ENCODE data around the gene PTCRA. TPM values are rescaled to one million over a fixed set of nuclear protein-coding genes. Genes with fewer than 3 reads are reported as not detected.

PTCRA gene
- total RNA-seq, 1 donor from 2014 or later: not detected

GRCh38 chr6:42968126-42968701 is 52.4 kb downstream of the PTCRA start:
- no peak for DNase-seq
- Histone ChIP-seq H3K9me3 (replicated peaks) (no peaks in the 10 kb centered on the region), H3K4me3 (no peak overlapping the region), H3K27me3 (ENCODE audit: low read depth) (no peaks in the 10 kb centered on the region), H3K36me3 (peaks cover 74% of the 10 kb centered on the region), H3K4me1 (peaks cover 11% of the 10 kb centered on the region), H3K27ac (replicated peaks) (no peak overlapping the region)
- TF ChIP-seq, protein P1, sequence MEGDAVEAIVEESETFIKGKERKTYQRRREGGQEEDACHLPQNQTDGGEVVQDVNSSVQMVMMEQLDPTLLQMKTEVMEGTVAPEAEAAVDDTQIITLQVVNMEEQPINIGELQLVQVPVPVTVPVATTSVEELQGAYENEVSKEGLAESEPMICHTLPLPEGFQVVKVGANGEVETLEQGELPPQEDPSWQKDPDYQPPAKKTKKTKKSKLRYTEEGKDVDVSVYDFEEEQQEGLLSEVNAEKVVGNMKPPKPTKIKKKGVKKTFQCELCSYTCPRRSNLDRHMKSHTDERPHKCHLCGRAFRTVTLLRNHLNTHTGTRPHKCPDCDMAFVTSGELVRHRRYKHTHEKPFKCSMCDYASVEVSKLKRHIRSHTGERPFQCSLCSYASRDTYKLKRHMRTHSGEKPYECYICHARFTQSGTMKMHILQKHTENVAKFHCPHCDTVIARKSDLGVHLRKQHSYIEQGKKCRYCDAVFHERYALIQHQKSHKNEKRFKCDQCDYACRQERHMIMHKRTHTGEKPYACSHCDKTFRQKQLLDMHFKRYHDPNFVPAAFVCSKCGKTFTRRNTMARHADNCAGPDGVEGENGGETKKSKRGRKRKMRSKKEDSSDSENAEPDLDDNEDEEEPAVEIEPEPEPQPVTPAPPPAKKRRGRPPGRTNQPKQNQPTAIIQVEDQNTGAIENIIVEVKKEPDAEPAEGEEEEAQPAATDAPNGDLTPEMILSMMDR (IDR thresholded peaks at IDR 0.05; ENCODE audit: borderline replicate concordance): no peak
- intact Hi-C loops (cut with micrococcal nuclease): no loop called here

- Histone ChIP-seq H3K27me3 (ENCODE audit: low read depth) (no peaks in the 10 kb centered on the region), H3K27ac (replicated peaks) (no peak overlapping the region), H3K9me3 (replicated peaks) (no peaks in the 10 kb centered on the region), H3K4me1 (peaks cover 11% of the 10 kb centered on the region), H3K4me3 (no peak overlapping the region), H3K36me3 (peaks cover 71% of the 10 kb centered on the region)
- TF ChIP-seq, protein P1 (IDR thresholded peaks at IDR 0.05; ENCODE audit: borderline replicate concordance): no peak
- no peak for DNase-seq
- intact Hi-C loops (cut with micrococcal nuclease): no loop called here
These were observed 52.9 kb downstream of the PTCRA start for GRCh38 chr6:42968783-42969182.

DNA sequence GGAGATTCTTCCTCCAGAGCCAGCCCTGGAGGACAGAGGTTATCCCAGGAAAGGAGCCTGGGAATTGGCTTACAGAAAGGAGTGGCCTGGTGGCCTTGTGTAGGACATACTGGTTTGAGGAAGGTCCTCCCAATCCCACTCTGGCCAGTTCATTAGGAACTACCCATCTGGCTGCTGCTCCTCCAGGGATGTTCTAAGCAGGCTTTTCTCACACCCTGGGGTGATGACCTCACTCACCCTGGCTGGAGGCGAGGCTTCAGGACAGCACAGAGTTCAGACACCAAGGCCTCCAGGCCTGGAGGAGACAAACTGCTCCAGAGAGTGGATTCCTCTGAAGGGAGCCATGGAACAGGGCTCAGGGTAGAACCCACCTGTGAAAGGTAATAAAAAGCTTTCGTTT is 53.6 kb downstream of the PTCRA start:
- no peak for DNase-seq
- no peak overlapping the region for H3K4me3 ChIP-seq
- intact Hi-C loops (cut with micrococcal nuclease): no loop called here
- peaks cover 67% of the 10 kb centered on the region for H3K36me3 ChIP-seq
- H3K9me3 ChIP-seq (replicated peaks): no peaks in the 10 kb centered on the region
- TF ChIP-seq, protein P1 (IDR thresholded peaks at IDR 0.05; ENCODE audit: borderline replicate concordance): no peak
- peaks cover 11% of the 10 kb centered on the region for H3K4me1 ChIP-seq
- no peaks in the 10 kb centered on the region for H3K27me3 ChIP-seq (ENCODE audit: low read depth)
- H3K27ac ChIP-seq (replicated peaks): no peak overlapping the region

DNA sequence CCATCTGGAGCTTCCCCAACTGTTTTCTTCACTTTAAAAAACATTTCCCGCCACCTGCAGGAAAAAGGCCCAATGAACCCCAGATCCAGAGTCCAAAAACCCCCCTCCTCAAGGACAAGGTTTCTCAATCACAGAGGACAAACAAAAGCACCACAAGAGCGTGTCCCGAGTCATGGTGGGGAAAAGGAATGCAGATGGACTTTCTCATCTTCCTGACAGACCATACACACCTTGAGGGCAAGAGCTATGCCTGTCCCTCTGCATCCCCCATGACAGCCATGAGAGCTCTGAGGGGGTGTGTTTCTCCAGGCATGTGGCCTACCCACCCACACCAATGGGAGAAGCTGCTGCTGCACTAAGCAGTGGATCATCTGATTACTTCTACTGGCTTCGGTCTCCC is 54.1 kb downstream of the PTCRA start:
- Histone ChIP-seq H3K36me3 (peaks cover 65% of the 10 kb centered on the region), H3K27ac (replicated peaks) (no peak overlapping the region), H3K9me3 (replicated peaks) (no peaks in the 10 kb centered on the region), H3K4me1 (peaks cover 11% of the 10 kb centered on the region), H3K27me3 (ENCODE audit: low read depth) (no peaks in the 10 kb centered on the region), H3K4me3 (no peak overlapping the region)
- intact Hi-C loops (cut with micrococcal nuclease): no loop called here
- TF ChIP-seq, protein P1 (IDR thresholded peaks at IDR 0.05; ENCODE audit: borderline replicate concordance): no peak
- DNase-seq: no peak

DNA sequence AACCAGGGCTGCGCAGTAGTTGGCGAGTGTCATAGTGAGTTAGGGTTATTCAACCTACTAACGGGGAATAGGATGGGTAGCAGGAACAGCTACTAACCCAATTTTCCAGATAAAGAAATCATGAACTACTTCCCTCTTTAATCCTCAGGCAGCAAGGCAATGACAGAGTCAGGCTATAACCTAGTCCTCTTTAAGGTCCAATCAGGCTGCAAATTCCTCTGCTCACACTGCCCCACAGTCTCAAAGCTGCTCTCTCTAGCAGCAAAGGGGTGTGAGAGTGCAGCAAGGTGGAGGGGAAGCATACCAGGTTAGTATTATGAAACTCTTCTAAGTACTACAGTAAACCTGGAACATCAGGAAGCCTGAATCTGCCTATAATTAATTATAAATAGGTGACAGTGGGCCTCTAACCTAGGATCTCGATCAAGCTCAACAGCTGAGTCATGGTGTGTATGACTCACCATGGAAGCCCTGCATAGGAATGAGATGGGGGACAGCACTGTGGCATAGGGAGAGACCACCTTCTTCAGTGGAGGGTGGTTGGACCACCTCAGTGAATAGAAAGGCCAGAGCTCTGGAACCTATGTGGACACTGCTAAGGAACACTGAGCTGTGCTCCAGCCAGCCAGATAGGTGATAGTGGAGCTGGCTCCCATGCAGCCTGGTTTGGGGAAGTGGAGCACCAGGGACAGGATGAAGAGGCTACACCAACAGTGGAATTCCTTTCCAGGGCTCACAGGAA is 55.2 kb downstream of the PTCRA start:
- peaks cover 54% of the 10 kb centered on the region for H3K36me3 ChIP-seq
- DNase-seq: no peak
- peaks cover 11% of the 10 kb centered on the region for H3K4me1 ChIP-seq
- H3K27me3 ChIP-seq (ENCODE audit: low read depth): no peaks in the 10 kb centered on the region
- H3K9me3 ChIP-seq (replicated peaks): no peaks in the 10 kb centered on the region
- TF ChIP-seq, protein P1 (IDR thresholded peaks at IDR 0.05; ENCODE audit: borderline replicate concordance): no peak
- no peak overlapping the region for H3K4me3 ChIP-seq
- intact Hi-C loops (cut with micrococcal nuclease): no loop called here
- no peak overlapping the region for H3K27ac ChIP-seq (replicated peaks)

All from left ventricle myocardium inferior (tissue), 1 donor.